ENCODE results near the gene RAB6B.

RAB6B gene

DNA sequence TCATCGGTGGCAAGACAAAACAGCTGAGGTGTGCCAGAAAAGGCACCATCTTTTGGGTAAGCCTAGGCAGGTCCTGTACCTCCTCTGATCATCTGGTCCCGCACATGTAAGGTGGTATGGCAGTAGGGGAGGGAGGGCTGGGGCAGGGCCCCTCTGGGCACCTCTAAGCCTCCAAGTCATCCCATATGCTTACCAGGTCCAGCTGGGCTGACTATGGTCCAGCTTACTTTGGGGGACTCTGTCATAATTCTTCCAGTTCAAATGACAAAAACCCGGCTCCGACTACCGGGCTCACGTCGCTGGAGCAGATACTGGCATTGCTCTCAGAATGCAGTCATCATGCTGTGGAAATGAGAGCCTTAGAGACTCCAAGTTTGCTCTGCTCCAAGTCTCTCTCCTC, 1.9 kb upstream of the RAB6B start:
- in situ Hi-C loops (cut with HindIII; ENCODE audit: low sequenced_read_pairs): no loop called here

GRCh38 chr3:133896002-133896761, 500 bp upstream of the RAB6B start:
- in situ Hi-C loops (cut with HindIII; ENCODE audit: low sequenced_read_pairs): no loop called here

GRCh38 chr3:133894353-133895207, 1.1 kb downstream of the RAB6B start:
- in situ Hi-C loops (cut with HindIII; ENCODE audit: low sequenced_read_pairs): no loop called here

GRCh38 chr3:133893683-133894352, 1.9 kb downstream of the RAB6B start:
- in situ Hi-C loops (cut with HindIII; ENCODE audit: low sequenced_read_pairs): no loop called here

GRCh38 chr3:133892541-133893231, 3.0 kb downstream of the RAB6B start:
- in situ Hi-C loops (cut with HindIII; ENCODE audit: low sequenced_read_pairs): no loop called here

DNA sequence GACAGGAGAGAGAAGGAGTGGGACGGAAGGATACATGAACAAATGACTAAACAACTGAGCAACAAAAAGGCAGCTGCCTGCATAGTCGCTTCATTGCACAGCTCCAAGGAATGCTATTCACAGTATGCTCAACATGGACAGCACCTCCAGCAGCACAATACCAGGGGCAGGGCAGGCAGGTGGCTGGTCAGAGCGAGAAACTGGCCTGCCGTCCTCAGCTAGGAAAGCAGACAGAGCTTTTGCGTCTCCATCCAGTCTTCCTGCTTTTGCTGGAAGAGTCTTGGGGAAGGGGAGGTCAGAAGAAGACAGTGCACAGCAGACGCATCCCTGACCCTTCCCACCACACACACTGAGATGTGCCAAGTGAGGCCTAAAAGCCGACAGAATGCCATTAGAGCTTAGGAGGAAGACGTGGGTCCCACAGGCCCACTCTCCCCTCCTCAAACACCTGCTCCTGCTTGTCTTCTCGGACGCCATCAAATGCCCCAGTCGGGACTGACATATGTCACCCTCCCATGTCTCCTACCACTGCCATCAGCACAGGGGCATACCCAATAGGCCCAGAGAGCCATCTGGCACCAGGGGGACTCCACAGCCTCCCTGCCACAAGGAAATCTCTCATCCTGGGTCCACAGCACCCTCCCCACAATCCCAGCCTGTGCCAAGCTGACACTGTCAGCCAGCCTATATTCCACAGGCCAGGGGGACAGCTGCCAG, 3.9 kb downstream of the RAB6B start:
- in situ Hi-C loops (cut with HindIII; ENCODE audit: low sequenced_read_pairs): no loop called here

- in situ Hi-C loops (cut with HindIII; ENCODE audit: low sequenced_read_pairs): no loop called here
Observed at GRCh38 chr3:133890972-133891644, 4.6 kb downstream of the RAB6B start.

DNA sequence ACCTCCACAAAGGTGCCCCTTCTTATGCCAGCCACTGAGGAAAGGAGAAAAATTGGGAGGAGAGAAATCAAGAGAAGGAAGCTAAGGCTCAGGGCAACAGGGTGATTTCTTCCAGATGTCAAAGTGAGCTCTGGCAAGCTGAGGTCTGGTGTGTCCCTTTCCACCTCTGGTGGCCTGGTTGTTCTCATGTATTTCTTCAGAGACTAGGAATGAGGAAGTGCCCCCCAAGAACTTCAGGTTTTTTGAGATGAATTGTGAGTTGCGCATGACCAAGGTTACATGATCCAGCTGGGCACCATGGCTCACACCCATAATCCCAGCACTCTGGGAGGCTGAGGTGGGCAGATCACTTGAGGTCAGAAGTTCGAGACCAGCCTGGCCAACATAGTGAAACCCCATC, 5.6 kb downstream of the RAB6B start:
- in situ Hi-C loops (cut with HindIII; ENCODE audit: low sequenced_read_pairs): no loop called here

- in situ Hi-C loops (cut with HindIII; ENCODE audit: low sequenced_read_pairs): no loop called here
Observed at GRCh38 chr3:133888726-133889340, 6.8 kb downstream of the RAB6B start.

- in situ Hi-C loops (cut with HindIII; ENCODE audit: low sequenced_read_pairs): no loop called here
Observed at GRCh38 chr3:133887803-133888703, 7.6 kb downstream of the RAB6B start.

DNA sequence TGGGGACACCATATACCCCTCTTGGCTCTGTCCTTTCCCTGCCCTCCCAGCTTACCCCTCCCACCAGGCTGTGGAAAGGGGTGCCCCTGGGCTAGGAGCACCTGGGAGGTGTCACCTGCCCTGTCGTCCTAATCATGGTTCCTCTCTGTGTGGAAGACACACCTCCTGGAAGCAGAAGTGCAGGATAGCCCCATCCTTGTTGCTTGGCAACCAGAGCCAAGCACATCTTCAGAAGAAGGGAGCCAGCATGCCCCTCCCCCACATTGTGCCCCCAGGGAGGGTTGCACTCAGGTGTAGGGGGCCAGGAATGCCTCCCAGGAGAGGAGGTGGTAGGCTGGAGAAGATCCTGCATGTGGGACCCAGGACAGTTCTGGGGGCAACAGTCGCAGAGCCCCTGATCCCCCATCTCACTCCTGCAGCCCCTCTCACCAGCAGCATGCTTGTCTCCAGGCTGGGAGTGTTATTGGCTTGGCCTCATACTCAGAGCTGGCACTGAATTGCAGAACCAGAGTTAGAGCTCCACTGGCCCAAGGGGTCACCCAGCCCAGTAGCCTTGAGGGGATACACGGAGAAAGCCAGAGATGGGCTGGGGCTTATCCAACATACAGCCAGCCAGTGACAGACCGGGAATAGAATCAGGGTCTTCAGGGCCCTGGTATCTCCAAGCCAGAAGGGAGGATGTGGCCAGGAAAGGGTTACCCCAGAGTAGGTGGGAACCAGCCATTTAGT, 8.4 kb downstream of the RAB6B start:
- in situ Hi-C loops (cut with HindIII; ENCODE audit: low sequenced_read_pairs): no loop called here

- in situ Hi-C loops (cut with HindIII; ENCODE audit: low sequenced_read_pairs): no loop called here
Observed at GRCh38 chr3:133886031-133886722, 9.5 kb downstream of the RAB6B start.

DNA sequence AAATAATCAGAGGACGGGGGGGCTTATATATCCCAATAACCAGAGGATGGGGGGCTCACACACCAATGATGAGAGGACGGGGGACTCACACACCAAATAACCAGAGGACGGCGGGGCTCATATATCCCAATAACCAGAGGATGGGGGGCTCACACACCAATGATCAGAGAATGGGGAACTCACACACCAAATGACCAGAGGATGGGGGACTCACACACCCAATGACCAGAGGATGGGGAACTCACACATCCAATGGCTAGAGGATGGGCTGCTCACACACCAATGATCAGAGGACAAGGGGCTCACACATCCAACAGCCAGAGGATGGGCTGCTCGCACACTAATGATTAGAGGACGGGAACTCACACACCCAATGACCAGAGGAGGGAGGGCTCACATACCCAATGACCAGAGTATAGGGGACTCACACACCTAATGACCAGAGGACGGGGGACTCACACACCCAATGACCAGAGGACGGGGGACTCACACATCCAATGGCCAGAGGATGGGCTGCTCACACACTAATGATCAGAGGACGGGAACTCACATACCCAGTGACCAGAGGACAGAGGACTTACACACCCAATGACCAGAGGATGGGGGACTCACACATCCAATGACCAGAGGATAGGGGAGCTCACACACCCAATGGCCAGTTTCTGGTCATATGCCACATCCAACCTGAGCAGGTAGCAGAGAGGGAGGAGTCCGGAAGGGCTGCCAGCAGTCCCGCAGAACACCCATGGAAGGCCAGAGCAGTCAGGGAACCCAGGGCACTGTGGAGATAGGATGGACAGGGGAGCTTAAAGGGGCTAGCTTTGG, 10.6 kb downstream of the RAB6B start:
- in situ Hi-C loops (cut with HindIII; ENCODE audit: low sequenced_read_pairs): no loop called here

DNA sequence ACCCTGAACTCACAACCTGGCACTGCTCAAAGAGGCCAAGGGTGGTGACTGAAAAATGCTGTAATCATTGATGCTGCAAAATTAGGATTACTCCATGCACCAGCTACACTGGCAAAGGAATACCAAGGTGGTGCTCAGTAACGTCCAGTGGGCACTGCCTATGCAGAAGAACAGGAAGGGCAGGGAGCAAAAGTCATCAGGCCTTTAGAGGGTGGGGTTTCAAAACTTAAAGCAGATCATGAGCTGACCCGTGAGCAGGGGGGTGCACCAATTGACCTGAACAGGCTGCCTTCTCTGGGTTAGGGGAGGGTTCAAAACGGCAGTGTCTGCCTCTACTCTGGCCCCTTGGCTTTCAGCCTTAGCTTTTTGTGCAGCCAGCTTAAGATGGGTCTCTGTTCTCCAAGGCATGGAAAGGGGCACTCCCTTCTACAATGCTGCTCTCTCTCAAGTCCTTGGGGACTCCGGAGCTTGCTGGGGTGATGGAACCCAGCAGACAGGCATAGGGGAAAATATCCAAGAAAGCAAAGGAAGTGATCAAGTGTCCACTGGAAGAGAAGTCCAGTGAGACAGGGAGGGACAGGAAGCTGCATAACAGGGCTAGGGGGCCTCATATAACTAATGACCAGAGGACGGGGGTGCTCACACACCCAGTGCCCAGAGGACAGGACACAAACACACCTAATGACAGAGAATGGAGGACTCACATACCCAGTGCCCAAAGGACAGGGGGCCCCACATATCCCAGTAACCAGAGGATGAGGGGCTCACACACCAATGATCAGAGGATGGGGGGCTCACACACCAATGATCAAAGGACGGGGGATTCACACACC, 11.4 kb downstream of the RAB6B start:
- in situ Hi-C loops (cut with HindIII; ENCODE audit: low sequenced_read_pairs): no loop called here

DNA sequence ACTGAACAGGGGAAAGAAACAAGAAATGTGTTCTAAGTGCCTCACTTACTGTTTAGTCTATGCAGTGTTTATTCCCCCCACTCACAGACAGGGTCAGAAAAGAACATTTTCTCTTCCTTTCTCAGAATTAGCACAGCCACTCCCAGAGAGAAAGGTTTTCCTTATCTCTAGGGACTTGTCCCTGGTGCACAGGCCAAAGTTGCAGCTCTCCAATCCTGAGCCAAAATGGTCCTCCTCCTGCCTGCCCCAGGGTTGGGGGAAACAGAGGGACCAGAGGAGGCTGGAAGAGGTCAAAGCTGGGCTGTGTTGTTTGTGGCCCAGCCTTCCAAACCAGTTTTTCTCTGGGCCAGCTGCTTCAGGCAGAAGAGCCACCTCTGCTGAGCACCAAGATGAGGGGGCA, 12.0 kb downstream of the RAB6B start:
- in situ Hi-C loops (cut with HindIII; ENCODE audit: low sequenced_read_pairs): no loop called here
